BE2C (cell line): Measurements from ENCODE around the gene SNAPC3. TPM values are rescaled to one million over a fixed set of nuclear protein-coding genes. Genes with fewer than 3 reads are reported as not detected.
A peak's percentile ranks its signal among the peaks of the same experiment; 100 is the strongest.
"Not testable (repeated sequence)": the region's sequence is repeated elsewhere in the genome, so short reads cannot be mapped to it uniquely, and the experiment has no call there.

ENCODE experiments used
- DNase-seq: peaks from one replicate; pipeline ENCODE4 v3.0.0-alpha.2; 2020
- H3K27me3 ChIP-seq: fragments of 250-450 bp; sonication (Bioruptor Pico); 2 replicates; pipeline ENCODE4 v1.5.1; 2020; ENCODE audit warnings: mild to moderate bottlenecking
- H3K36me3 ChIP-seq: fragments of 250-450 bp; sonication (Bioruptor Pico); 2 replicates; pipeline ENCODE4 v1.5.1; 2020; ENCODE audit warnings: mild to moderate bottlenecking
- H3K4me1 ChIP-seq: fragments of 250-450 bp; sonication (Bioruptor Pico); 2 replicates; pipeline ENCODE4 v1.5.1; 2020
- H3K4me3 ChIP-seq: 2 replicates; pipeline ENCODE4 v1.5.1; 2011; ENCODE audit warnings: low read depth, low read length
- H3K9me3 ChIP-seq: fragments of 250-450 bp; sonication (Bioruptor Pico); 2 replicates; pipeline ENCODE4 v1.5.1; 2020
- polyA plus RNA-seq: library from polyadenylated mRNA; unstranded; fragments of >200 nt; gene quantifications from one replicate; pipeline ENCODE4 v1.2.1, GENCODE V29; 2012; ENCODE audit warnings: low read depth, missing spikeins; ENCODE audit not compliant: insufficient read length, insufficient read depth
- TF ChIP-seq, protein P1 (sequence below): IDR thresholded peaks from 2 replicates; pipeline ENCODE4 v1.5.1; 2012; ENCODE audit warnings: mild to moderate bottlenecking, low read depth, low read length

The SNAPC3 gene
- polyA plus RNA-seq: 32.0 TPM

DNA sequence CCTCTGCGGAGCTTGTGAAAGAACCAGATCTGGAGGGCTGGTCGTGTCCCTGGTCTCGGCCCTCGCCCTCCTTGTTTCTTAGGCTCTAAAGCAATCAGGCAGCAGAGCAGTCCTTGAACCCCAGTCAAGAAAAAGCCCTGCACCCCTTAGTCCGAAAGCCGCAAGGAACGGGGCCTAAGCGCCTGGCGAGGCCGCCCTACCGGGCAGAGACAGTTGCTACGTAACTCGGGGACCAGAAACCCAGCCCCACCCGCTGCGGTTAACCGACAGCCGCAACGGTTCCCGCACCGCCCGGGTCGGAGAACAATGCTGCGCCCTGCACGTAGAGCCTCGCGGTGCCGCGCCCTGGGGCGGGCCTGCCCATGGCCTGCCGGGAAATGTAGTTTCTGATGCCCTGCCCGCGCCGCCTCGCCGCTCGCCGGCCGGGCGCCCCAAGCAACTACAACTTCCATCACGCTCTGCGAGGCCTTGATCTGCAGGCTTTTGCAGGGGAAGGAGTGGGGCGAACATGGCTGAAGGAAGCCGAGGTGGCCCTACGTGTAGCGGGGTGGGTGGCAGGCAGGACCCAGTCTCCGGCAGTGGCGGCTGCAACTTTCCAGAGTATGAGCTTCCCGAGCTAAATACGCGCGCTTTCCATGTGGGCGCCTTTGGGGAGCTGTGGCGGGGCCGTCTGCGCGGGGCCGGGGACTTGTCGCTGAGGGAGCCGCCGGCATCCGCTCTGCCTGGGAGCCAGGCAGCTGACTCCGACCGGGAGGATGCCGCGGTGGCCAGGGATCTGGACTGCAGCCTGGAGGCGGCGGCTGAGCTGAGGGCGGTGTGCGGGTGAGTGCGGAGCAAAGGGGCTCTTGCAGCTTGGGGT lies at the start of gene SNAPC3:
SNAPC3 (plus strand) TSS at position 505 of the 859 bp plus-strand sequence; CDS start at position 509, 4 bp downstream.
- Histone ChIP-seq H3K4me1 (no peaks in the 10 kb centered on the region), H3K27me3 (no peaks in the 10 kb centered on the region), H3K9me3 (no peaks in the 10 kb centered on the region), H3K4me3 (peak within 1 kb of the TSS; percentile 97), H3K36me3 (peaks cover 31% of the 10 kb centered on the region)
- TF ChIP-seq, protein P1, sequence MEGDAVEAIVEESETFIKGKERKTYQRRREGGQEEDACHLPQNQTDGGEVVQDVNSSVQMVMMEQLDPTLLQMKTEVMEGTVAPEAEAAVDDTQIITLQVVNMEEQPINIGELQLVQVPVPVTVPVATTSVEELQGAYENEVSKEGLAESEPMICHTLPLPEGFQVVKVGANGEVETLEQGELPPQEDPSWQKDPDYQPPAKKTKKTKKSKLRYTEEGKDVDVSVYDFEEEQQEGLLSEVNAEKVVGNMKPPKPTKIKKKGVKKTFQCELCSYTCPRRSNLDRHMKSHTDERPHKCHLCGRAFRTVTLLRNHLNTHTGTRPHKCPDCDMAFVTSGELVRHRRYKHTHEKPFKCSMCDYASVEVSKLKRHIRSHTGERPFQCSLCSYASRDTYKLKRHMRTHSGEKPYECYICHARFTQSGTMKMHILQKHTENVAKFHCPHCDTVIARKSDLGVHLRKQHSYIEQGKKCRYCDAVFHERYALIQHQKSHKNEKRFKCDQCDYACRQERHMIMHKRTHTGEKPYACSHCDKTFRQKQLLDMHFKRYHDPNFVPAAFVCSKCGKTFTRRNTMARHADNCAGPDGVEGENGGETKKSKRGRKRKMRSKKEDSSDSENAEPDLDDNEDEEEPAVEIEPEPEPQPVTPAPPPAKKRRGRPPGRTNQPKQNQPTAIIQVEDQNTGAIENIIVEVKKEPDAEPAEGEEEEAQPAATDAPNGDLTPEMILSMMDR: no peak
- peak; percentile 95 for DNase-seq

DNA sequence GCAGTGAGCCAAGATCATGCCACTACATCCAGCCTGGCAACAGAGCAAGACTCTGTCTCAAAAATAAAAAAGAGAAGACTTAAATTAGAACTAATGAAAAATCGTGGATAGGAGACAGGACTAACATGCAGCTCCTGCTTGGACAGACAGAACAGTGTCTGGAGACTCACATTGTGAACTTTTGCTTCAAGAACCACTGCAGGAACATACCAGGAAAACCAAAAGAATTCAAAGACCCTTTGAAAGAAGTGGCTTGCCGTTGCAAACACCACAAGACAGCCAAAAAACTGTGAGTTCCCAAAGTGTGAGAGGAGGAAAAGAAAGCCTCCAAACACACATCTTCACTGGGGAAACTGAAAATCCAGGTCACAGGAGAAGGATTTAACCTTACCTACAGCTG lies 48.8 kb upstream of the SNAPC3 start:
- DNase-seq: no peak
- no peaks in the 10 kb centered on the region for H3K4me1 ChIP-seq
- H3K4me3 ChIP-seq: no peak overlapping the region
- peaks cover 3% of the 10 kb centered on the region; the same call in 1 of the 2 replicates for H3K27me3 ChIP-seq
- TF ChIP-seq, protein P1: no peak
- no peaks in the 10 kb centered on the region for H3K9me3 ChIP-seq
- no peaks in the 10 kb centered on the region for H3K36me3 ChIP-seq

DNA sequence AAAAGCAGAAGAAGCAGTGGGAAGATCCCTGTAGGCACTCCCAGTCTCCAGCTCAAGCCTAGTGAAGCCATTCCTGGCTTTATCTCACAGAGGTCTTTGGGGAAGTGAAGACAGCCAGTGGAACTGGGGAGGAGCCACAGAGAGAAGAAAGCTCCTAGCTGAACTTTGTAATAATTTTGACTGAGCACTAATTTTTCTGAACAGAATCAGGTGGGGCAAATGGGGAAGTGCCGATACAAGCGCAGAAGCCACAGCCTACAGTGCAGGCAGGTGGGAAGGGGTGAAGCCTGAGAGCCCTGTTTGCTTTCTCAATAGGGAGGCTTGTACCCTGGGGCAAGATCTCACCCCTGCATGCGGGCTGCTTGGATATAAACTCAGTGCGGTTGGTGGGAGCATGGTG lies 48.4 kb upstream of the SNAPC3 start:
- no peak for DNase-seq
- peaks cover 3% of the 10 kb centered on the region; the same call in 1 of the 2 replicates for H3K27me3 ChIP-seq
- H3K4me3 ChIP-seq: no peak overlapping the region
- TF ChIP-seq, protein P1: no peak
- no peaks in the 10 kb centered on the region for H3K4me1 ChIP-seq
- no peaks in the 10 kb centered on the region for H3K36me3 ChIP-seq
- no peaks in the 10 kb centered on the region for H3K9me3 ChIP-seq

DNA sequence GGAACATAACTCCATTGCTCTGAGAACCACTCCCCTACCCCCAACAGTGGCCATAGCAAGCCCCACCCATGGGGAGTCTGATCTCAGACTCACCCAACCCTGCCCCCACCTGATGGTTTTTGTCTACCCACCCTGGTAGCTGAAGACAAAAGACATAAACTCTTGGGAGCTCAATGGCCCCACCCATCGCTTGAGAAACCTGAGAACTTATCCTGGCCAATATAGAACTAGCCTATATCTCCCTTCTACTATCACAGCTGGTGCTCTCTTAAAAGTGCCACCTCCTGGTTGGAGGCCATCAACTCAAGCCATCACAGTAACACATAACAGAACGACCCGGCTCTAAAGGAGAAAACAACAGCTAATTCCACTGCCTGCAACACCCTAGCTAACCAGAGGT lies 47.9 kb upstream of the SNAPC3 start:
- DNase-seq: no peak
- Histone ChIP-seq H3K4me3 (no peak overlapping the region), H3K4me1 (no peaks in the 10 kb centered on the region), H3K9me3 (no peaks in the 10 kb centered on the region), H3K36me3 (no peaks in the 10 kb centered on the region), H3K27me3 (peaks cover 3% of the 10 kb centered on the region; the same call in 1 of the 2 replicates)
- TF ChIP-seq, protein P1: no peak

DNA sequence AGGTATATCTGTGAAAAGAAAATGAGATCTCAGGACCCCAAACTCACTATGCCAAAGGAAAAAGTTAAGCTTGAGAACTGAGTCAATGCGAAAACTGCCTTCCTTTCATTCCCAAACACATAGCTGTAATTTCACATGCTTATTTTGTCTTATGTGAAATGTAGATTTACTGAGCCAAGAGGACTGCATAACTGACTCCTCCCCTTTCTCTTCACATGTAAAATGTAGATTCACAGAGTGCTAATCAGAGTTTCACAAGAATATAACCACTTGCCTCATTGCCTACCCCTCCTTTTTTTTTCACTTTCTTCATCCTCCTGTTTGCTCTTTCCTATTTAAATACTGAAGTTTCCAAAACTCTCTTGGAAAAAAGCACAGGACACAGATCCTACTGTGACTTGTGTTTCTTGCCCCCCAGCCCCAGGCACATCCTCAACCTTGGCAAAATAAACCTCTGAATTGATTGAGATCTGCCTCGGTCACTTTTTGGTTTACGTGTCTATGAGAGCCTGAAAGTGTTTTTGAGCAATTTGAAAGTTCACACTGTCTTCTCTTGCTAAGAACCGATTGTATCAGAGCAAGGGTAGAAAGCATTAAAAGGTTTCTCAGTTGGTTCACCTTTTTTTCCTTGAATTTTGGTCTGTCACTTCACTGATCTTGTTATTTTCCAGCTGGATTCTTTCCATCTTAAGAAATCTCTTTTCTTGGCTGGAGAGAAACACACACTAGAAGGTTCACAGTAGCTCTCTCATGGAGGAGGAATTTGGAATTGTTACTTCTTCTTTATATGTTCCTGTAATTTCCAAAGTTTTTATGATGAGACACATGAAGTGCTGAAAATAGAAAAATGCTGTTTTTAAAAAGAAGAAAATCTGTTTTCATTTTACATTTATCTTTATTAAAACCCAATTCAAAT lies 44.8 kb upstream of the SNAPC3 start:
- H3K9me3 ChIP-seq: no peaks in the 10 kb centered on the region
- H3K36me3 ChIP-seq: no peaks in the 10 kb centered on the region
- TF ChIP-seq, protein P1: no peak
- no peak for DNase-seq
- no peak overlapping the region for H3K4me3 ChIP-seq
- no peaks in the 10 kb centered on the region; the same call in 1 of the 2 replicates for H3K27me3 ChIP-seq
- H3K4me1 ChIP-seq: no peaks in the 10 kb centered on the region

DNA sequence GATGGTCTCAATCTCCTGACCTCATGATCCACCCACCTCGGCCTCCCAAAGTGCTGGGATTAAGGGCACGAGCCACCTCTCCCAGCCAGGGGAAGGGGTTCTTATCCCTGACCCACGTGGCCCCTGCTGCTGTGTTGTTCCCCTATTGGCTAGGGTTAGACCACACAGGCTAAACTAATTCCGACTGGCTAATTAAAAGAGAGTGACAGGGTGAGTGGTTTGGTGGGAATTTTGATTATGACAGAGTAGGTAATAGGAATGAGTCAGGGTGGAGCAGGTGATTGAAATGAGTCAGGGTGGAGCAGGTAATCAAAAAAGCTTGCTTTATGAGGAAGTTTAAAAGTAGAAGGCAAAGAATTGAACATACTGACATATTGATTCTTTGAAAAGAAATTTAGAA lies 43.4 kb upstream of the SNAPC3 start:
- H3K4me3 ChIP-seq, H3K4me1 ChIP-seq, H3K36me3 ChIP-seq, H3K27me3 ChIP-seq, H3K9me3 ChIP-seq, DNase-seq: not testable (repeated sequence)

DNA sequence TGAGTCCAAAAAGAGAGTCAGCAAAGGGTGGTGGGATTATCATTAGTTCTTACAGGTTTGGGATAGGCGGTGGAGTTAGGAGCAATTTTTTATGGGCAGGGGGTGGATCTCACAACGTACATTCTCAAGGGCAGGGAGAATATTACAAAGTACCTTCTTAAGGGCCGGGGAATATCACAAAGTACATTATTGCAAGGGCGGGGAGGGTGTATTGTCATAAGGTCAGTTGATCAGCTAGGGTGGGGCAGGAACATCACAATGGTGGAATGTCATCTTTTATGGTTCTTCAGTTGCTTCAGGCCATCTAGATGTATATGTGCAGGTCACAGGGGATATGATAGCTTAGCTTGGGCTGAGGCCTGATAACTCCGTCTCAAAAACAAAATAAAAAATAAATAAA lies 42.8 kb upstream of the SNAPC3 start:
- not testable (repeated sequence) for H3K4me1 ChIP-seq, DNase-seq, H3K9me3 ChIP-seq, H3K27me3 ChIP-seq, H3K4me3 ChIP-seq, H3K36me3 ChIP-seq
